ENCODE results near the gene ZBTB22. TPM values are rescaled to one million over a fixed set of nuclear protein-coding genes. Genes with fewer than 3 reads are reported as not detected.

Gene ZBTB22
- total and polyA plus RNA-seq, 10 donors, result 10.8 to 27.2 (median 19.1) TPM

- 1 to 4% (median 3%) methylated on average over 10 of the region's 10 CpGs for WGBS, 5 donors
- TF ChIP-seq POLR2A (IDR thresholded peaks at IDR 0.05) (peak in 1 of 3 donors; percentile 42), POLR2AphosphoS5 (IDR thresholded peaks at IDR 0.05) (peak in 1 of 3 donors; percentile 60)
- TF ChIP-seq, protein P1, sequence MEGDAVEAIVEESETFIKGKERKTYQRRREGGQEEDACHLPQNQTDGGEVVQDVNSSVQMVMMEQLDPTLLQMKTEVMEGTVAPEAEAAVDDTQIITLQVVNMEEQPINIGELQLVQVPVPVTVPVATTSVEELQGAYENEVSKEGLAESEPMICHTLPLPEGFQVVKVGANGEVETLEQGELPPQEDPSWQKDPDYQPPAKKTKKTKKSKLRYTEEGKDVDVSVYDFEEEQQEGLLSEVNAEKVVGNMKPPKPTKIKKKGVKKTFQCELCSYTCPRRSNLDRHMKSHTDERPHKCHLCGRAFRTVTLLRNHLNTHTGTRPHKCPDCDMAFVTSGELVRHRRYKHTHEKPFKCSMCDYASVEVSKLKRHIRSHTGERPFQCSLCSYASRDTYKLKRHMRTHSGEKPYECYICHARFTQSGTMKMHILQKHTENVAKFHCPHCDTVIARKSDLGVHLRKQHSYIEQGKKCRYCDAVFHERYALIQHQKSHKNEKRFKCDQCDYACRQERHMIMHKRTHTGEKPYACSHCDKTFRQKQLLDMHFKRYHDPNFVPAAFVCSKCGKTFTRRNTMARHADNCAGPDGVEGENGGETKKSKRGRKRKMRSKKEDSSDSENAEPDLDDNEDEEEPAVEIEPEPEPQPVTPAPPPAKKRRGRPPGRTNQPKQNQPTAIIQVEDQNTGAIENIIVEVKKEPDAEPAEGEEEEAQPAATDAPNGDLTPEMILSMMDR (IDR thresholded peaks at IDR 0.05 in 8 of 11, conservative IDR thresholded peaks at IDR 0.05 in 3 of 11), result no peak
- Histone ChIP-seq H3K36me3 (peaks cover 2 to 59% (median 31%) of the 10 kb centered on the region in 6 donors), H3K27me3 (replicated peaks in 1 of 7) (no peaks in the 10 kb centered on the region), H3K4me1 (peaks cover 58 to 84% (median 77%) of the 10 kb centered on the region in 6 donors), H3K4me3 (peak overlapping the region; percentile 62 to 98 (median 80)), H3K27ac (peak overlapping the region; percentile 95 to 100 (median 99)), H3K9me3 (no peaks in the 10 kb centered on the region)
- DNase-seq, result peak; percentile 85
- intact Hi-C loops (cut with DNase I; ENCODE audit: low total_unique reads), result no loop called here
These were observed 3.0 kb downstream of the ZBTB22 start for GRCh38 chr6:33314515-33314942.

- H3K27ac ChIP-seq, result peak within 1 kb of the TSS; percentile 95 to 100 (median 99)
- H3K36me3 ChIP-seq, result peaks cover 2 to 59% (median 30%) of the 10 kb centered on the region in 6 donors
- H3K4me3 ChIP-seq, result peak within 1 kb of the TSS; percentile 62 to 98 (median 80)
- H3K27me3 ChIP-seq (replicated peaks in 1 of 7), result no peaks in the 10 kb centered on the region
- 0 to 1% (median 1%) methylated on average over 24 to 47 of the region's 47 CpGs for WGBS, 5 donors
- H3K4me1 ChIP-seq, result peaks cover 52 to 84% (median 77%) of the 10 kb centered on the region in 6 donors
- peak; percentile 92 for DNase-seq
- intact Hi-C loops (cut with DNase I; ENCODE audit: low total_unique reads), result no loop called here
- TF ChIP-seq POLR2AphosphoS5 (IDR thresholded peaks at IDR 0.05) (peak; percentile 89 to 92 (median 91)), POLR2A (IDR thresholded peaks at IDR 0.05) (peak in 1 of 3 donors; percentile 55)
- TF ChIP-seq, protein P1 (IDR thresholded peaks at IDR 0.05 in 8 of 11, conservative IDR thresholded peaks at IDR 0.05 in 3 of 11), result no peak
- H3K9me3 ChIP-seq, result no peaks in the 10 kb centered on the region
These were observed 3.6 kb downstream of the ZBTB22 start, which contains the start of gene TAPBP for GRCh38 chr6:33313709-33314514. Gene TAPBP, minus strand, starts transcription at chr6:33314078. Its CDS starts 37 bp downstream, at chr6:33314041.

GRCh38 chr6:33313105-33313708 lies 4.3 kb downstream of the ZBTB22 start:
- Histone ChIP-seq H3K9me3 (no peaks in the 10 kb centered on the region), H3K4me1 (peaks cover 45 to 84% (median 77%) of the 10 kb centered on the region in 6 donors), H3K27ac (peak overlapping the region; percentile 95 to 100 (median 99)), H3K27me3 (replicated peaks in 1 of 7) (no peaks in the 10 kb centered on the region), H3K4me3 (peak overlapping the region; percentile 62 to 98 (median 80)), H3K36me3 (peaks cover 0 to 60% (median 30%) of the 10 kb centered on the region in 6 donors)
- 0 to 1% (median 0%) methylated on average over 13 to 33 of the region's 33 CpGs for WGBS, 5 donors
- peak; percentile 94 for DNase-seq
- intact Hi-C loops (cut with DNase I; ENCODE audit: low total_unique reads), result no loop called here
- TF ChIP-seq, protein P1 (IDR thresholded peaks at IDR 0.05 in 8 of 11, conservative IDR thresholded peaks at IDR 0.05 in 3 of 11), result peak in 1 of 11 experiments; percentile 7
- TF ChIP-seq POLR2AphosphoS5 (IDR thresholded peaks at IDR 0.05), result no peak
